HG02571 (cell line): ENCODE results near the gene RASAL2.

Experiments
- ATAC-seq: cut with Tn5 transposase; IDR thresholded peaks from one replicate; pipeline ENCODE4 v1.9.1; 2021; ENCODE audit warnings: mild to moderate bottlenecking, moderate library complexity; ENCODE audit not compliant: unreplicated experiment

Gene RASAL2

GRCh38 chr1:178093951-178094738 lies at the start of gene RASAL2:
TSS of gene RASAL2 (plus strand) at chr1:178094104. CDS start at chr1:178094493, 389 bp downstream.
- peak; percentile 45 for ATAC-seq

- no peak for ATAC-seq
Measured at GRCh38 chr1:178046591-178047270, 47.2 kb upstream of the RASAL2 start.

- ATAC-seq, result no peak
Measured at GRCh38 chr1:178047403-178048093, 46.4 kb upstream of the RASAL2 start.

- no peak for ATAC-seq
Measured at GRCh38 chr1:178048426-178048825, 45.5 kb upstream of the RASAL2 start.

GRCh38 chr1:178048883-178049282 lies 45.0 kb upstream of the RASAL2 start:
- ATAC-seq, result no peak

GRCh38 chr1:178050084-178050483 lies 43.8 kb upstream of the RASAL2 start:
- no peak for ATAC-seq

GRCh38 chr1:178051071-178051470 lies 42.8 kb upstream of the RASAL2 start:
- no peak for ATAC-seq

GRCh38 chr1:178052650-178053461 lies 41.0 kb upstream of the RASAL2 start:
- ATAC-seq, result no peak

GRCh38 chr1:178055093-178055492 lies 38.8 kb upstream of the RASAL2 start:
- no peak for ATAC-seq

- ATAC-seq, result peak; percentile 93
Measured at GRCh38 chr1:178055779-178056471, 38.0 kb upstream of the RASAL2 start.

- ATAC-seq, result no peak
Measured at GRCh38 chr1:178057141-178057765, 36.7 kb upstream of the RASAL2 start.

GRCh38 chr1:178057912-178058534 lies 35.9 kb upstream of the RASAL2 start:
- no peak for ATAC-seq

GRCh38 chr1:178060789-178061556 lies 32.9 kb upstream of the RASAL2 start:
- no peak for ATAC-seq

- no peak for ATAC-seq
Measured at GRCh38 chr1:178061620-178062019, 32.3 kb upstream of the RASAL2 start.

- ATAC-seq, result no peak
Measured at GRCh38 chr1:178064191-178064821, 29.6 kb upstream of the RASAL2 start.

- ATAC-seq, result no peak
Measured at GRCh38 chr1:178065250-178065649, 28.7 kb upstream of the RASAL2 start.

GRCh38 chr1:178066296-178066907 lies 27.5 kb upstream of the RASAL2 start:
- peak; percentile 3 for ATAC-seq
